SU-DHL-6 (cell line): ENCODE results near the gene ECSCR.

Source experiments
- H2AFZ ChIP-seq: fragments of 200-600 bp; sonication (generic); 2 replicates; pipeline ENCODE4 v1.6.1; 2014; ENCODE audit warnings: low read depth, mild to moderate bottlenecking, moderate library complexity, mixed read lengths, antibody characterized with exemption, low read length; ENCODE audit not compliant: severe bottlenecking
- H3F3A ChIP-seq: fragments of 200-600 bp; shearing (Covaris generic); 2 replicates; pipeline ENCODE4 v1.6.0; 2016; ENCODE audit warnings: antibody characterized with exemption, mild to moderate bottlenecking; ENCODE audit not compliant: insufficient read depth
- H3K27ac ChIP-seq: fragments of 200-600 bp; sonication (generic); 2 replicates; pipeline ENCODE4 v1.5.1; 2016; ENCODE audit warnings: low read depth, mild to moderate bottlenecking, low read length, moderate library complexity, mixed read lengths
- H3K27me3 ChIP-seq: fragments of 200-600 bp; sonication (generic), shearing (Covaris generic); 2 replicates; pipeline ENCODE4 v1.6.0; 2014; ENCODE audit warnings: mild to moderate bottlenecking, low read length
- H3K36me3 ChIP-seq: fragments of 200-600 bp; sonication (generic); 2 replicates; pipeline ENCODE4 v1.6.1; 2014; ENCODE audit warnings: mild to moderate bottlenecking, low read length, mixed read lengths
- H3K4me2 ChIP-seq: fragments of 300-600, 200-600 bp; shearing (Covaris generic), sonication (generic); 2 replicates; pipeline ENCODE4 v1.6.0; 2014; ENCODE audit warnings: low read length, low read depth, mild to moderate bottlenecking; ENCODE audit not compliant: poor library complexity, severe bottlenecking
- H3K4me3 ChIP-seq: fragments of 200-600 bp; sonication (generic); 2 replicates; pipeline ENCODE4 v1.5.1; 2014; ENCODE audit warnings: antibody characterized with exemption, low read length, mild to moderate bottlenecking, mixed read lengths; ENCODE audit not compliant: insufficient read depth, poor library complexity, severe bottlenecking
- H3K79me2 ChIP-seq: fragments of 200-600 bp; sonication (generic); 2 replicates; pipeline ENCODE4 v1.6.1; 2014; ENCODE audit warnings: mild to moderate bottlenecking, low read length, moderate library complexity; ENCODE audit not compliant: insufficient read depth
- H3K9ac ChIP-seq: fragments of 200-600 bp; sonication (generic); 2 replicates; pipeline ENCODE4 v1.7.0; 2014; ENCODE audit warnings: mild to moderate bottlenecking, low read length
- H3K9me2 ChIP-seq: fragments of 200-600 bp; sonication (generic); replicated peaks from 2 replicates; pipeline ENCODE4 v1.6.1; 2014; ENCODE audit warnings: low read length; ENCODE audit not compliant: insufficient read depth
- H3K9me3 ChIP-seq: fragments of 200-600 bp; sonication (generic); 2 replicates; pipeline ENCODE4 v1.6.1; 2014; ENCODE audit warnings: low read length, mixed read lengths; ENCODE audit not compliant: insufficient read depth
- H4K20me1 ChIP-seq: fragments of 200-600 bp; sonication (generic); 2 replicates; pipeline ENCODE4 v1.6.1; 2014; ENCODE audit warnings: low read depth, mild to moderate bottlenecking, antibody characterized with exemption, low read length, moderate library complexity, mixed read lengths
- EZH2phosphoT487 ChIP-seq: fragments of 200-600 bp; sonication (generic), shearing (Covaris generic); conservative IDR thresholded peaks from 2 replicates; pipeline ENCODE4 v1.6.1; 2018; ENCODE audit warnings: mild to moderate bottlenecking, antibody characterized with exemption, low read length, moderate library complexity, mixed read lengths
- TF ChIP-seq, protein P1 (sequence below): fragments of 200-600 bp; sonication (generic); IDR thresholded peaks from one replicate; pipeline ENCODE4 v1.5.1; 2017; ENCODE audit warnings: antibody characterized with exemption, mild to moderate bottlenecking, low read length, moderate library complexity; ENCODE audit not compliant: insufficient read depth, poor library complexity, severe bottlenecking

Gene ECSCR

DNA sequence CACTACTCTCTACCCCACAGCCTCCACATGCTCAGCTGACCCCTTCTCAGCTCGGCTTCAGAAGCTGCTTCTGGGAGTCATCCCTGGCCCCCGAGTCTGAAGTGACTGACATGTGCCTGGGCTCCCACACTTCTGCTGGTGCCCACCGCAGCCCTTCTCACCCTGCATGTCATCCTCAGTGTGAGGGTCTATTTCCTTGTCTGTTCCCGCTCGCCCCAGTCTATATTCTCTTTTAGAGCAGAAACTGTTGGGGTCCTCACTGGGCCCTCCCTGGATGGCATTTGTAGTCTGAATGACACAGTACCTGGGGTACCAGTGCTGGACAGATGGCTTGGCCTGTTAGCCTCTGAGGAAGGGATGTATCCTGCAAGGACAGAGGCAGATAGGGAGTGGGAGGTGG is 5.3 kb downstream of the ECSCR start:
- H3K9ac ChIP-seq, result no peak overlapping the region
- no peaks in the 10 kb centered on the region for H3K9me2 ChIP-seq
- no peaks in the 10 kb centered on the region for H3F3A ChIP-seq
- H3K79me2 ChIP-seq, result no peaks in the 10 kb centered on the region
- no peaks in the 10 kb centered on the region for H3K9me3 ChIP-seq
- H3K4me3 ChIP-seq, result no peak overlapping the region
- H3K4me2 ChIP-seq, result no peak overlapping the region
- H4K20me1 ChIP-seq, result no peaks in the 10 kb centered on the region
- no peak overlapping the region for H2AFZ ChIP-seq
- H3K27me3 ChIP-seq, result no peaks in the 10 kb centered on the region
- H3K36me3 ChIP-seq, result no peaks in the 10 kb centered on the region
- TF ChIP-seq, protein P1, sequence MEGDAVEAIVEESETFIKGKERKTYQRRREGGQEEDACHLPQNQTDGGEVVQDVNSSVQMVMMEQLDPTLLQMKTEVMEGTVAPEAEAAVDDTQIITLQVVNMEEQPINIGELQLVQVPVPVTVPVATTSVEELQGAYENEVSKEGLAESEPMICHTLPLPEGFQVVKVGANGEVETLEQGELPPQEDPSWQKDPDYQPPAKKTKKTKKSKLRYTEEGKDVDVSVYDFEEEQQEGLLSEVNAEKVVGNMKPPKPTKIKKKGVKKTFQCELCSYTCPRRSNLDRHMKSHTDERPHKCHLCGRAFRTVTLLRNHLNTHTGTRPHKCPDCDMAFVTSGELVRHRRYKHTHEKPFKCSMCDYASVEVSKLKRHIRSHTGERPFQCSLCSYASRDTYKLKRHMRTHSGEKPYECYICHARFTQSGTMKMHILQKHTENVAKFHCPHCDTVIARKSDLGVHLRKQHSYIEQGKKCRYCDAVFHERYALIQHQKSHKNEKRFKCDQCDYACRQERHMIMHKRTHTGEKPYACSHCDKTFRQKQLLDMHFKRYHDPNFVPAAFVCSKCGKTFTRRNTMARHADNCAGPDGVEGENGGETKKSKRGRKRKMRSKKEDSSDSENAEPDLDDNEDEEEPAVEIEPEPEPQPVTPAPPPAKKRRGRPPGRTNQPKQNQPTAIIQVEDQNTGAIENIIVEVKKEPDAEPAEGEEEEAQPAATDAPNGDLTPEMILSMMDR, result no peak
- no peak for TF ChIP-seq EZH2phosphoT487
- H3K27ac ChIP-seq, result no peak overlapping the region

DNA sequence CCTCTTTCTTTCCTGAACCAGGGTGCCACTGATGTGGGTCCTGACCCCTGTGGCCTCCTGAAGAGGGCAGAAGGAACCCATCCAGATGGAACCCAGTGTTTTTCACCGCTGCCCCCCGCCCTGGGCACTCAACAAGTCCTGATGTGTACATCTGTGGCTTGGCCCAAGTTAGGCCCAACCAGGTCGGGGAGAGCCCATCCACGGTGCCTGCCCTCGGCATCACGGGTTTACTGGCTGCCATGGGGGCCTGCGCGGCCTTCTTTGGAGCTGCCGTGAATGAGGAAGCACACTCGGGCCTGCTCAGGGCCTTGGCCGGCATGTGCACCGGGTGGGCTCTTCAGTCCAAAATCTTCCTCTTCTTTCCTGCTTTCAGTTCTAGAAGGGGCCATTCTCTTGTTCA is 5.8 kb downstream of the ECSCR start:
- Histone ChIP-seq H3F3A (no peaks in the 10 kb centered on the region), H3K9me3 (no peaks in the 10 kb centered on the region), H3K27me3 (no peaks in the 10 kb centered on the region), H3K9me2 (no peaks in the 10 kb centered on the region), H3K79me2 (no peaks in the 10 kb centered on the region), H3K9ac (no peak overlapping the region), H3K4me2 (no peak overlapping the region), H2AFZ (no peak overlapping the region), H3K36me3 (no peaks in the 10 kb centered on the region), H4K20me1 (no peaks in the 10 kb centered on the region), H3K27ac (no peak overlapping the region), H3K4me3 (no peak overlapping the region)
- no peak for TF ChIP-seq EZH2phosphoT487
- TF ChIP-seq, protein P1, result no peak

DNA sequence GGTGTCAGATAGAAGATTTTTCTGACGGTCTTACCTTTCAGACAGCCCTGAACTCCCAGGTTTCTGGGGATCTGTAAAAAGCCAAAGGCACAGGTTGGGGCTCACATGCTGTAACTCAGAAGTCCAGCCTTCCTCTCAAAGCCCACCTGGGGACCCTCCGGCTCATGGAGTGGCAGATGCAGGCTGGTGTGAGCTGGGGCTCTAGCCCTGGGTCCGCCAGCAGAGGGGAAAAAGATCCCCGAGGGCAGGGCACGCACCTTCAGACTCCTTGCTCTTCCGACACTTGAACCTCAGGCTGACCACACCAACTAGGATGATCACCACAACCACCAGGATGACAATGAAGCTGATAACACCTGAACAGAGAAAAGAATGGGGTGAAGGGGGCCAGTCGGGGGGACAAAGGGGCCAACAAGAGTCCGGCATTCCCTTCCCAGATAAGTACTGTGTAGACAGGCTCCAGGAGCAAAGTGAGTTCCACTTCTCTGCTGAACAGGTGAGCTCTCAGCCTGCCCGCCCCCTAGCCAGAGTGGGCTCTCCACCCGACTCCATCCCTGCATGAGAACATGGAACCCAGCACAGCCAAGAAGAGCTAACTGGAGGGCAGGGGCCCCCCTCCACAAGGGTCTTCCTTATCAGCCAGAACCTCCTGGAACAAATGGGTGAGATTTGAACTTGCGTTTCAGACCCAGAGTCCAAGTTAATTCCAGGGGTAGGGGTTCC is 7.8 kb downstream of the ECSCR start:
- Histone ChIP-seq H3K9ac (no peak overlapping the region), H4K20me1 (no peaks in the 10 kb centered on the region), H3K4me3 (no peak overlapping the region), H3K4me2 (no peak overlapping the region), H3F3A (no peaks in the 10 kb centered on the region), H3K9me2 (no peaks in the 10 kb centered on the region), H2AFZ (no peak overlapping the region), H3K36me3 (no peaks in the 10 kb centered on the region), H3K9me3 (no peaks in the 10 kb centered on the region), H3K27me3 (no peaks in the 10 kb centered on the region), H3K79me2 (no peaks in the 10 kb centered on the region), H3K27ac (no peak overlapping the region)
- TF ChIP-seq EZH2phosphoT487, result no peak
